K562 (cell line): ENCODE data around the gene RFX3. TPM values are rescaled to one million over a fixed set of nuclear protein-coding genes. Genes with fewer than 3 reads are reported as not detected.

Experiments used
- ATAC-seq: fragments of 200-7000 bp; cut with Tn5 transposase; 3 replicates; pipeline ENCODE4 v1.9.1; 2020; ENCODE audit warnings: moderate library complexity
- BruUV-seq: library from RNA; stranded (reverse); fragments of 400-500 nt; replicated peaks from 2 replicates; lab custom pipeline; 2021; lab: Mats Ljungman, UMichigan
- CTCF ChIA-PET: fragments of 300-600 bp; formaldehyde crosslinking; extraction: SDS; loops from one replicate; lab custom pipeline; 2021; ENCODE audit warnings: low intra/inter-chr PET ratio; lab: Yijun Ruan, JAX
- POLR2A ChIA-PET: fragments of 300-600, 350-650 bp; sonication (Branson Sonifier 250); formaldehyde crosslinking; extraction: SDS; loops from one replicate; lab custom pipeline; 2021; ENCODE audit warnings: antibody characterized with exemption, inconsistent platforms; lab: Yijun Ruan, JAX
- DNase-seq, 4 experiments: peaks; one replicate each; pipeline versions ENCODE4 v3.0.0 to v3.0.0-alpha.2; 2011 to 2018; ENCODE audit warnings: low spot score in 3 of 4, mixed read lengths in 3 of 4; ENCODE audit errors: extremely low read depth in 1 of 4
- FAIRE-seq: peaks from 2 replicates; lab custom pipeline; 2011; peaks lifted over from hg19 to GRCh38; lab: Jason Lieb, UNC
- H2AFZ ChIP-seq: 2 replicates; pipeline ENCODE4 v1.6.0; 2011; ENCODE audit warnings: low read depth, low read length, control low read depth, inconsistent platforms
- H3K27ac ChIP-seq: fragments of 200-600 bp; 3 replicates; pipeline ENCODE4 v1.8.0; 2011; ENCODE audit warnings: low read depth, mild to moderate bottlenecking, control low read depth, inconsistent platforms, low read length, moderate library complexity, mixed read lengths; ENCODE audit errors: extremely low read depth
- H3K27me3 ChIP-seq, 2 experiments: fragments of 300-600 bp in 1 of 2; 2 replicates in 1 of 2; 3 replicates in 1 of 2; pipeline versions ENCODE4 v1.6.0 to v1.8.0; 2011; ENCODE audit warnings: inconsistent platforms in 2 of 2, low read length in 2 of 2, mild to moderate bottlenecking in 1 of 2, mixed read lengths in 1 of 2, moderate library complexity in 1 of 2; ENCODE audit not compliant: control insufficient read depth in 2 of 2, insufficient read depth in 2 of 2
- H3K36me3 ChIP-seq: fragments of 300-600 bp; 3 replicates; pipeline ENCODE4 v1.8.0; 2011; ENCODE audit warnings: mild to moderate bottlenecking, low read length, inconsistent platforms; ENCODE audit not compliant: control insufficient read depth, insufficient read depth
- H3K4me1 ChIP-seq, 2 experiments: fragments of 200-600 bp in 1 of 2; replicated peaks in 1 of 2; 2 replicates in 1 of 2; 3 replicates in 1 of 2; pipeline versions ENCODE4 v1.5.1 to v1.8.0; 2011; ENCODE audit warnings: inconsistent platforms in 2 of 2, low read length in 2 of 2, mild to moderate bottlenecking in 1 of 2, mixed read lengths in 1 of 2, moderate library complexity in 1 of 2; ENCODE audit not compliant: control insufficient read depth in 2 of 2, insufficient read depth in 2 of 2
- H3K4me2 ChIP-seq: 2 replicates; pipeline ENCODE4 v1.6.1; 2011; ENCODE audit warnings: low read length, control low read depth, inconsistent platforms, mixed read lengths; ENCODE audit not compliant: insufficient read depth
- H3K4me3 ChIP-seq: fragments of 200-600 bp; sonication (generic), shearing (Covaris generic); 2 replicates; pipeline ENCODE4 v1.5.1; 2016; ENCODE audit warnings: control low read depth, inconsistent platforms
- H3K79me2 ChIP-seq: fragments of 200-600 bp; 3 replicates; pipeline ENCODE4 v1.8.0; 2011; ENCODE audit warnings: low read length, inconsistent platforms; ENCODE audit not compliant: control insufficient read depth, insufficient read depth
- H3K9ac ChIP-seq, 2 experiments: 2 replicates each; pipeline versions ENCODE4 v1.6.0 to v1.6.1; 2011; ENCODE audit warnings: low read depth in 2 of 2, low read length in 2 of 2, control low read depth in 1 of 2, inconsistent platforms in 1 of 2, mild to moderate bottlenecking in 1 of 2, mixed read lengths in 1 of 2; ENCODE audit not compliant: insufficient read depth in 1 of 2
- H3K9me1 ChIP-seq: one replicate; pipeline ENCODE4 v1.6.0; 2011; ENCODE audit warnings: inconsistent platforms, mild to moderate bottlenecking, low read length, moderate library complexity; ENCODE audit not compliant: control insufficient read depth, insufficient read depth
- H3K9me3 ChIP-seq: replicated peaks from 2 replicates; pipeline ENCODE4 v1.5.1; 2011; ENCODE audit warnings: low read depth, low read length, inconsistent platforms; ENCODE audit not compliant: control insufficient read depth, insufficient read depth
- H4K20me1 ChIP-seq: replicated peaks from 2 replicates; pipeline ENCODE4 v1.6.1; 2011; ENCODE audit warnings: low read length, inconsistent platforms, mixed read lengths; ENCODE audit not compliant: control insufficient read depth, insufficient read depth
- CC2D1A ChIP-seq: fragments of 450-650 bp; IDR thresholded peaks from 2 replicates; pipeline ENCODE4 v1.6.1; 2017; ENCODE audit warnings: mild to moderate bottlenecking
- GABPB1 ChIP-seq: sonication (generic); formaldehyde crosslinking; IDR thresholded peaks from 2 replicates; pipeline ENCODE4 v1.8.0; 2022; ENCODE audit warnings: mild to moderate bottlenecking, missing genetic modification reagents
- HMGXB4 ChIP-seq: sonication (generic); formaldehyde crosslinking; IDR thresholded peaks from 2 replicates; pipeline ENCODE4 v1.8.1; 2023; ENCODE audit warnings: mild to moderate bottlenecking, missing genetic modification reagents
- ID3 ChIP-seq, 2 experiments: fragments of 250-450 bp in 1 of 2; fragments of 450-650 bp in 1 of 2; sonication (Bioruptor Pico) in 1 of 2; IDR thresholded peaks; 2 replicates each; pipeline versions ENCODE4 v1.6.1 to v1.8.0; 2016 to 2021; ENCODE audit warnings: mild to moderate bottlenecking in 2 of 2, moderate library complexity in 2 of 2, missing compliant biosample characterization in 1 of 2, missing genetic modification characterization in 1 of 2
- MNT ChIP-seq, 2 experiments: fragments of 450-650 bp; conservative IDR thresholded peaks; 2 replicates each; pipeline ENCODE4 v1.6.1; 2017; ENCODE audit warnings: mild to moderate bottlenecking in 2 of 2, moderate library complexity in 2 of 2
- POU5F1 ChIP-seq: fragments of 150-350 bp; IDR thresholded peaks from 2 replicates; pipeline ENCODE4 v1.6.1; 2014; ENCODE audit warnings: borderline replicate concordance, low read length, low read depth, mild to moderate bottlenecking; ENCODE audit not compliant: partially characterized antibody
- PRDM10 ChIP-seq: fragments of 450-650 bp; IDR thresholded peaks from 2 replicates; pipeline ENCODE4 v1.6.1; 2018; ENCODE audit not compliant: partially characterized antibody
- TFAP4 ChIP-seq: sonication (generic); formaldehyde crosslinking; IDR thresholded peaks from 2 replicates; pipeline ENCODE4 v1.8.0; 2022; ENCODE audit warnings: missing genetic modification reagents, mild to moderate bottlenecking, moderate library complexity, borderline replicate concordance
- ZNF274 ChIP-seq: IDR thresholded peaks from 2 replicates; pipeline ENCODE4 v1.6.1; 2011; ENCODE audit warnings: low read depth, mild to moderate bottlenecking, low read length, moderate library complexity, borderline replicate concordance
- WGBS: fragments of 100-300 bp; shearing (Covaris generic); methylation state at CpG from one replicate; pipeline ENCODE4 v1.1.6; 2016; ENCODE audit warnings: low coverage, mixed read lengths; ENCODE audit not compliant: insufficient coverage; ENCODE audit errors: missing lambda C conversion rate; 5-methylcytosine and 5-hydroxymethylcytosine counted together
- in situ Hi-C: fragments of 300-500 bp; cut with MboI; formaldehyde crosslinking; loops from 4 replicates; pipeline ENCODE4 v1.15.0; 2018; ENCODE audit warnings: inconsistent platforms, mixed read lengths
- intact Hi-C: fragments of 100-400 bp; cut with micrococcal nuclease; formaldehyde crosslinking; loops from 2 replicates; pipeline ENCODE4 v1.14.2; 2022
- polyA plus RNA-seq, 8 experiments: library from polyadenylated mRNA; depleted of rRNA in 4 of 8; stranded (reverse) in 5 of 8; unstranded in 3 of 8; fragments of >200 nt; fragmentation: Nextera tagmentation in 2 of 8; fragmentation: Illumina TruSeq in 1 of 8; extraction: Ambion mirVana in 2 of 8; extraction: Trizol in 1 of 8; gene quantifications; 2 replicates each; pipeline versions ENCODE4 v1.2.1 to v1.2.3, GENCODE V29; 2011 to 2014; ENCODE audit warnings: inconsistent platforms in 1 of 8, missing spikeins in 1 of 8
- total RNA-seq, 7 experiments: library from RNA; depleted of rRNA in 6 of 7; stranded (reverse); fragments of >200 nt in 6 of 7; fragmentation: Illumina TruSeq in 2 of 7; extraction: Trizol in 2 of 7; gene quantifications; 2 replicates each; pipeline versions ENCODE4 v1.2.1 to v1.2.3, GENCODE V29; 2011 to 2021; ENCODE audit warnings: low replicate concordance in 1 of 7

Gene RFX3
- total and polyA plus RNA-seq, 9 of the 15 experiments (the other 6 are each of a cell fraction or from before 2014, with no cell fraction given), result 0.86 to 4.9 (median 2.0) TPM

GRCh38 chr9:3285365-3286161 is 240.2 kb downstream of the RFX3 start (continued):
- TF ChIP-seq TFAP4 (CRISPR knock-in tag), result no peak
- TF ChIP-seq ID3 (CRISPR knock-in tag; IDR thresholded peaks at IDR 0.05), result no peak
- TF ChIP-seq ID3 (tag; IDR thresholded peaks at IDR 0.05), result no peak
- TF ChIP-seq GABPB1, result no peak

GRCh38 chr9:3282365-3282764 is 243.4 kb downstream of the RFX3 start:
- no peak overlapping the region for H3K4me2 ChIP-seq
- H2AFZ ChIP-seq, result no peak overlapping the region
- no peaks in the 10 kb centered on the region for H3K4me1 ChIP-seq
- intact Hi-C loops (no loop called here), in situ Hi-C loops (no loop called here)
- WGBS, result 6% methylated on average over 3 of the region's 3 CpGs
- ChIA-PET CTCF (no interaction called here), POLR2A (interaction anchor here (1.4 kb wide), 1 partner anchor 11 kb away, joined by 3 read pairs; no protein-coding TSS in a partner anchor)
- H4K20me1 ChIP-seq, result no peaks in the 10 kb centered on the region
- H3K9ac ChIP-seq, result no peak overlapping the region
- no peak overlapping the region for H3K27ac ChIP-seq
- H3K36me3 ChIP-seq, result no peaks in the 10 kb centered on the region
- no peaks in the 10 kb centered on the region for H3K27me3 ChIP-seq
- no peaks in the 10 kb centered on the region for H3K9me1 ChIP-seq
- no TSS peak for BruUV-seq
- FAIRE-seq (no peak), DNase-seq (no peak), ATAC-seq (no peak)
- no peak overlapping the region for H3K4me3 ChIP-seq
- no peaks in the 10 kb centered on the region for H3K9me3 ChIP-seq
- H3K79me2 ChIP-seq, result no peaks in the 10 kb centered on the region
- TF ChIP-seq PRDM10 (no peak), POU5F1 (no peak), MNT (conservative IDR thresholded peaks at IDR 0.05) (no peak), CC2D1A (no peak), ZNF274 (no peak), HMGXB4 (CRISPR knock-in tag) (no peak)
